IPS DF 6.9 (cell line): Measurements from ENCODE around the gene CEP72.

Experiments
- DNase-seq: peaks from one replicate; pipeline ENCODE4 v3.0.0-alpha.2; 2013; ENCODE audit warnings: low read depth, low spot score
- H3K27ac ChIP-seq: one replicate; pipeline ENCODE4 v1.5.1; 2013; ENCODE audit warnings: low read length, control low read depth
- H3K27me3 ChIP-seq: 2 replicates; pipeline ENCODE4 v1.6.1; 2013; ENCODE audit warnings: mild to moderate bottlenecking, low read length; ENCODE audit not compliant: control insufficient read depth, insufficient read depth
- H3K36me3 ChIP-seq: 2 replicates; pipeline ENCODE4 v1.6.1; 2013; ENCODE audit warnings: low read length; ENCODE audit not compliant: control insufficient read depth, insufficient read depth
- H3K4me1 ChIP-seq: 2 replicates; pipeline ENCODE4 v1.6.1; 2013; ENCODE audit warnings: low read length; ENCODE audit not compliant: control insufficient read depth, insufficient read depth
- H3K4me3 ChIP-seq: 2 replicates; pipeline ENCODE4 v1.5.1; 2013; ENCODE audit warnings: mild to moderate bottlenecking, low read length
- H3K9me3 ChIP-seq: 2 replicates; pipeline ENCODE4 v1.6.1; 2013; ENCODE audit warnings: low read length, inconsistent platforms; ENCODE audit not compliant: control insufficient read depth, insufficient read depth
- WGBS: extraction: QIAGEN DNeasy Blood & Tissue Kit; methylation state at CpG from one replicate; pipeline ENCODE4 v1.1.7; 2013; ENCODE audit warnings: mixed read lengths, missing lambda C conversion rate; ENCODE audit not compliant: insufficient read length, insufficient coverage; 5-methylcytosine and 5-hydroxymethylcytosine counted together

CEP72 gene, protein sequence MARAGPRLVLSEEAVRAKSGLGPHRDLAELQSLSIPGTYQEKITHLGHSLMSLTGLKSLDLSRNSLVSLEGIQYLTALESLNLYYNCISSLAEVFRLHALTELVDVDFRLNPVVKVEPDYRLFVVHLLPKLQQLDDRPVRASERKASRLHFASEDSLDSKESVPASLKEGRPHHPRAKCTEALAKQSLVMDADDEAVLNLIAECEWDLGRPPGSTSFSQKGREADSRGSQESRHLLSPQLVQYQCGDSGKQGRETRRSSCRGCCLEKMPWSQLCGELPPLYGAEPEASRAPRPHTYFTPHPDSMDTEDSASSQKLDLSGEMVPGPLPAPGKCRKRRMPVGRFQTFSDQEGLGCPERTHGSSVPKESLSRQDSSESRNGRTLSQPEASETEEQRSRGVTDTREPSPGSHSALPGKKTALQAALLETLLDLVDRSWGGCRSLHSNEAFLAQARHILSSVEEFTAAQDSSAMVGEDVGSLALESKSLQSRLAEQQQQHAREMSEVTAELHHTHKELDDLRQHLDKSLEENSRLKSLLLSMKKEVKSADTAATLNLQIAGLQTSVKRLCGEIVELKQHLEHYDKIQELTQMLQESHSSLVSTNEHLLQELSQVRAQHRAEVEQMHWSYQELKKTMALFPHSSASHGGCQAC

DNA sequence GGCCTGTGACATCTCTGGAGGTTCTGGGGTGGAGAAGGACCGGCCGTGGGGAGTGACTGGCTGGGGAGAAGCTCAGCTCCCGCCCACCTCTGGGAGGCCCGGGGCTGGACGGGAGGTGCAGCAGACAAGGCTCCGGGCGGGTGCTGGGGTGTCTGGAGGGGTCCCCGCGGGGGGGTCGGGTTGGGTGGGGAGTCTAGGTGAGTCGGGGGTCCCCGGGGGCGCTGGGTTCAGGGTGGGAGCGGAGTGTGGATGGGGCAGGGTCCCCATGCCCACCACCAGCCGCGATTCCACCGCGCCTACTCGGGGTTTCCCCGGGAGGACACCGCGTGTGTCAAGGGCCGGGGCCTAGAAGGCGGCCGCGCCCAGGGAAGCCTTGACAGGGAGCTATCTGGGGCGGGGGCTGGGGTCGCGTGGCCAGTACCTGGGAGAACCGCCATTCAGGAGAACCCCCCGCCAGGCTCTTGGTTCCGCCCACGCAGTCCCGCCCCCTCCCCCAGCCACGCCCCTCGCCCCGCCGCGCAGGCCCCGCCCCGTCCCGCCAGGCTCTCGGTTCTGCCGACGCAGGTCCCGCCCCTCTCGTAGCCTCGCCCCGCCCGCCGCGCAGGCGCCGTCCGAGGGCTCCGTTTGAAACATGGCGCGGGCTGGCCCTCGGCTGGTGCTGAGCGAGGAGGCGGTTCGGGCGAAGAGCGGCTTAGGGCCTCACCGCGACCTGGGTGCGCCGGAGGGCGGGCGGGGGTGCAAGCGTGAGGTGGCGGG, at the start of gene CEP72:
TSS of gene CEP72 (plus strand) at position 610 of the 756 bp plus-strand sequence. CDS start at position 632, 22 bp downstream.
- H3K4me1 ChIP-seq = no peaks in the 10 kb centered on the region
- H3K27ac ChIP-seq = no peak within 1 kb of the TSS
- no CpG with 5 or more reads among the region's 72 CpGs for WGBS

DNA sequence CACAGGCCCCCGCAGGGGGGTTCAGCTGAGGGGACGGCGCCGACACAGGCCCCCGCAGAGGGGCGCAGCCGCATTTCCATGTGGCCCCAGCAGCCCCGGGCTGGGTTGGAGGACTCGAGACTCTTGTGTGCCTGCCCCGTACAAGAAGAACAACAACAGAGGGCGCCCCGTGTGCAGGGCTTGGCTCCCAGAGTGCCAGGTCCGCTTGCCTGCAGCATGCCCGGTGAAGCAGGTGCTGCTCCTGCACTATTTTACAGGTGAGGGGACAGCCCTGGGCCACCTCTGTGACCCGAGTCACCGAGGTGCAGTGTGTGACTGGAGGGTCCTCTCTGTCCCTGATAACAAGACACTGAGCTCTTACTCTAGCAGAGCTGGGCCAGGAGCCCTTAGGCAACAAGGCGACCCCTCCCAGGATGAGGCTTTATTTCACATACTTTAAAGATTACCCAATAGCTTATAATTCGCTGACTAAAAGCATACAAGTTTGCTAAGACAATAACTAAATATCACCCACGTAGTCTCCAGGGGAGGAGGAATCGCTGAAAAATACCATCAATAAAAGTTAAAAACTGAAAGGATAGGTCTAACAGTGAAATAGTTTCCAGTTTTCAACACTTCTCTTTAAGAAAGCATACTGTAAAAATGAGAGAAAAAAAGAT, 46.2 kb upstream of the CEP72 start:
- Histone ChIP-seq H3K4me1 (peaks cover 3% of the 10 kb centered on the region; the same call in 1 of the 2 replicates), H3K27me3 (peaks cover 12% of the 10 kb centered on the region; the same call in 1 of the 2 replicates), H3K27ac (no peak overlapping the region), H3K9me3 (no peaks in the 10 kb centered on the region), H3K36me3 (no peaks in the 10 kb centered on the region), H3K4me3 (peak overlapping the region; percentile 2; the same call in 1 of the 2 replicates)
- DNase-seq = no peak
- WGBS = no CpG with 5 or more reads among the region's 20 CpGs

More for the DNA sequence above, at the start of gene CEP72:
- Histone ChIP-seq H3K9me3 (no peaks in the 10 kb centered on the region), H3K27me3 (no peaks in the 10 kb centered on the region), H3K4me3 (peak within 1 kb of the TSS; percentile 98), H3K36me3 (no peaks in the 10 kb centered on the region)
- peak; percentile 35 for DNase-seq

DNA sequence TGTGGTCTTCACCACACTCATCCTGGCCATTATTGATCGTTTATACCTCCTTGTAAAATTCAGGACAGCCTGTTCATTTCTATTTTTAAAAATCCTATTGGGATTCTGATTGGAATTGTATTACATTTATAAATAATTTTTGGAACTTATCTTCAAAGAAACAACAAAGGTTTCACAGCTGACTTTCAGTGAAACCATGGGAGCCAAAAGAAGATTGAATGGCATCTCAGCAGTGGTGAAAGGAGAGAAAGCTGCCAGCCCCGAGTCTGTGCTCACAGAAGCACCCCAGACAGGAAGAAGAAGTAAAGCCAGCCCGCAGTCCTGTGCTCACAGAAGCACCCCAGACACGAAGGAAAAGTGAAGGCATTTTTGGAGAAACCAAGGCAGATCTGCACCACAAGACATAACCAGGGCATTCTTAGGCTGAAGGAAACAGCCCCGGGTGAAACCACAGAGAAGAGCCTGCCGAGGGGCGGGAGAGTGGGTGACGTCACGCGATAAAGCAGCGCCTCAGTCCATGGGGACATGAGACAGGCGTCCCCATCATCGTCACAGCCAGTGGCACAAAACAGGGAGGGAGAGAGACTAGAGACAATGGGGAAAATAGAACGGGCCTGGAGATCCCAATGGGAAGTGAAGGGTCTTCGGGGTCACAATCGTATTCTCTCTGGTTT, 45.4 kb upstream of the CEP72 start:
- Histone ChIP-seq H3K36me3 (no peaks in the 10 kb centered on the region), H3K4me1 (peaks cover 3% of the 10 kb centered on the region; the same call in 1 of the 2 replicates), H3K9me3 (no peaks in the 10 kb centered on the region), H3K27ac (no peak overlapping the region), H3K4me3 (no peak overlapping the region), H3K27me3 (peaks cover 8% of the 10 kb centered on the region; the same call in 1 of the 2 replicates)
- DNase-seq = no peak
- WGBS = no CpG with 5 or more reads among the region's 16 CpGs

DNA sequence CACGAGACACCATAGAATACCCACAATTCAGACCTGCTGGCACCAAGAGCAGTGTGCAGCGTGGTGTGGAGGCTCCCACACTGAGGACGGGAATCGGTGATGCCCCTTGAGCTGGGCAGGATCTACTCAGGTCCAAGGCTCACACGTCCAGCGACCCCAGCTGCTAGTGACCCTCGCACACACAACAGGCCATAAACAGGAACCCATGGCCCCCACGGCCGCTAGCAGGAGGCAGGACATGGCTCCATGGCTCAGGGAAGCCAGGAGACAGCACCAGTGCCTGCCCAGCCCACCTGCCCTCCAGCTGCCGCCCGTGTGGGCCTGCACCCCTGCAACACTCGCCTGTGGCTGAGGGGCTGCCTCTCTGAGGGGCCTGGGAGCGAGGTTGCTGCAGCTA, 44.5 kb upstream of the CEP72 start:
- peaks cover 8% of the 10 kb centered on the region; the same call in 1 of the 2 replicates for H3K27me3 ChIP-seq
- no peak for DNase-seq
- no peaks in the 10 kb centered on the region for H3K36me3 ChIP-seq
- WGBS = no CpG with 5 or more reads among the region's 13 CpGs
- H3K4me3 ChIP-seq = no peak overlapping the region
- H3K27ac ChIP-seq = no peak overlapping the region
- H3K9me3 ChIP-seq = no peaks in the 10 kb centered on the region
- peaks cover 3% of the 10 kb centered on the region; the same call in 1 of the 2 replicates for H3K4me1 ChIP-seq

DNA sequence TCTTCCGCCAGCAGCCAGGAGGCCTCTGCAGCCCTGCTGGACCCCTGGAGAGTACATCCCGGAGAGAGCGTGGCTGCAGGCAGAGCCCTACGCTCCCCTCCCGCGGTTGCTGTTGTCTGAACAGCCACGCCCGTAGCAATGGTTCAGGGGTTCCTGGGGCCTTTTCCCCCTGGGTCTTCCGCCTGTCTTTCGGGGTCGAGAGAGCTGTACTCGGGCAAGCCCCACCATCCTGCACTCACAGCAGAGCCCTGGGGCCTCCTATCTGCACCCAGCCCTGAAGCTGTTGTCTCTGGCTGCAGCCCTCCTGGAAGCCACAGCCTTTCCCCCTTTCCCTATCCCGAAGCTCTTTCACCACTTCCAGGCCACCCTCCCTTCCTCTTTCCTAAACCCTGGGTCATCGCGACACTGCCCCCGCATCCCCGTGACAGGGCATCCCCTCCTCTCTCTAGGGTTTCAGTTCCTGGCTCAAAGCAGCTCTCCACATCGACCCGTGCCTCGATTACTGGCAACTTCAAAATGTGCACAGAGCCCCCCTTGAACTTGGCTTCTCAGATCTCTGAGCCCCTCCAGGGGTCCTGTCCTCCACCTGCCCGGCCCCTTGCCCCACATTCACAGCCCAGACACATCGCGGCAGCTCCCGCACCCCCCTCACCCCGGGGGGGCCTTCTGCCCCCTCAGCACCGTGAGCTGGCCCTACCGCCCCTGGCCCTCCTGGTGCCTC, 43.9 kb upstream of the CEP72 start:
- Histone ChIP-seq H3K27ac (no peak overlapping the region), H3K4me1 (peaks cover 3% of the 10 kb centered on the region; the same call in 1 of the 2 replicates), H3K27me3 (peaks cover 8% of the 10 kb centered on the region; the same call in 1 of the 2 replicates), H3K9me3 (no peaks in the 10 kb centered on the region), H3K4me3 (no peak overlapping the region), H3K36me3 (no peaks in the 10 kb centered on the region)
- no peak for DNase-seq
- no CpG with 5 or more reads among the region's 27 CpGs for WGBS

DNA sequence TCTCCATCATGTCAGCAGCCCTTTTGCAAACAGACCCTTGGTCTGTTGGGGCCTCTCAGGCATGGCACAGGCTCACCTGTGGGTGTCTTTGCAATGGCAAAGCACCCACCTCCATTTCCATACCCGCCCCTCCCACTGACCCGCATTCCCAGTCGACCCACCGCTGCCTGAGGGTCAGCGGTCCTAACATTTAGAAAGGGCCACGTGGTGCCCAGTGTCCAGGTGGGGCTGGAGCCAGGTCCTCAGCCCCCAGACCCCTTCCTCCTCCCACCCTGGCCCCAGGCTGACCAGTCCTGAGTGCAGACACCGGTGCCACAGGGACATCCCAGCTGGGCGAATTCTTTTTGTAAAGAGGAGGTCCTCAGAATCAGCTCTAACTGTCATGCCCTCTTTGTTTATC, 43.3 kb upstream of the CEP72 start:
- peaks cover 8% of the 10 kb centered on the region; the same call in 1 of the 2 replicates for H3K27me3 ChIP-seq
- DNase-seq = no peak
- WGBS = no CpG with 5 or more reads among the region's 8 CpGs
- no peak overlapping the region for H3K4me3 ChIP-seq
- peaks cover 3% of the 10 kb centered on the region; the same call in 1 of the 2 replicates for H3K4me1 ChIP-seq
- H3K27ac ChIP-seq = no peak overlapping the region
- H3K36me3 ChIP-seq = no peaks in the 10 kb centered on the region
- H3K9me3 ChIP-seq = no peaks in the 10 kb centered on the region

DNA sequence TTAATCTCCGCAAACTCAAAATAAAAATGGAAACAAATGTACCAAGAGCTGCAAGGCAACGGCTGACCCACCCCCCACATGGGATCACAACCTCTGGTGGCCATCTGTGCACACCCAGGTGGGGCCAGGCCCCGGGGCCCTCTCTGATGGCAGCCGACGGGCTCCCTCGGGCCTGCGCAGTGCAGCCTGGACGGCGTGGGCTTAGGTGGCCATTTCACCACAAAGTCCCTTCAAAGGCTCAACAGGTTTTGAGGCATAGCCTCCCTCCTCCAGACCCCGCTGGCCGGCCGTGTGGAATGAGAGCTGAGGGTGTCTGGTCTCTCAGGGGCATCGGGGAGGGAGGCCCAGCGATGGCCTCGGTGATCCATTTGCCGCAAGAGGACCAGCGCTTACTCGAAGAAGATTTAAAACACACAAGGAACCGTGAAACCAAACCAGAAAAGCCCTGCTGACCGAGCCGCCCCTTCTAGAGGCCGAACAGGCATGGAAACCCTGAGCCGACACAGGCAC, 42.7 kb upstream of the CEP72 start:
- Histone ChIP-seq H3K4me1 (peaks cover 3% of the 10 kb centered on the region; the same call in 1 of the 2 replicates), H3K27me3 (peaks cover 8% of the 10 kb centered on the region; the same call in 1 of the 2 replicates)
- no peak for DNase-seq

DNA sequence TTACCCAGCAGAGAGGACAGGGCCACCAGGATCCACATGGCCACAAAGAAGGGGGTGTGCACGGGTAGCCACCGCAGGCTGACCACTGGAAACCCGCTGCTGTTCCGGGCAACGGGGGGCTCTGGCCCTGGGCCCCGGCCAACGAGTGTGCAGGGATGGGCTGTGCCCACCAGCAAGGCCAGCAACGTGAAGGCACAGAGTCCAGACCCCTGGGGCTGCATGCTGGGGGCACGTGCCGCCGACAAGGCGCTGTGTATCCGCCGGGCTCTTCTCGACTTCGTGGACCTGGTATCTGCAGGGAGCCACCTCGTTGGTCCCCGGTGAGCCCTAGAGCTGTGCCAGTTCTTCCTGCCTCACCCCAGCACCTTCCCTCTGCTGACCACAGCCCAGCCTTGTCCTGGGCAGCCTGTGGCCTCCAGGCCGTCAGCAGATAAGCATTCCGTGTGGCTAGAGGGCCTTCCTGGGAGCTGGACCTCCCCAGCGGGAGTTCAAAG, 42.2 kb upstream of the CEP72 start:
- WGBS = no CpG with 5 or more reads among the region's 21 CpGs
- Histone ChIP-seq H3K27me3 (peaks cover 8% of the 10 kb centered on the region; the same call in 1 of the 2 replicates), H3K36me3 (no peaks in the 10 kb centered on the region), H3K4me1 (peaks cover 3% of the 10 kb centered on the region; the same call in 1 of the 2 replicates), H3K27ac (no peak overlapping the region), H3K9me3 (no peaks in the 10 kb centered on the region), H3K4me3 (no peak overlapping the region)
- DNase-seq = no peak

More for the DNA sequence above, 42.7 kb upstream of the CEP72 start:
- H3K27ac ChIP-seq = no peak overlapping the region
- no peaks in the 10 kb centered on the region for H3K9me3 ChIP-seq
- no CpG with 5 or more reads among the region's 23 CpGs for WGBS
- H3K4me3 ChIP-seq = no peak overlapping the region
- H3K36me3 ChIP-seq = no peaks in the 10 kb centered on the region

DNA sequence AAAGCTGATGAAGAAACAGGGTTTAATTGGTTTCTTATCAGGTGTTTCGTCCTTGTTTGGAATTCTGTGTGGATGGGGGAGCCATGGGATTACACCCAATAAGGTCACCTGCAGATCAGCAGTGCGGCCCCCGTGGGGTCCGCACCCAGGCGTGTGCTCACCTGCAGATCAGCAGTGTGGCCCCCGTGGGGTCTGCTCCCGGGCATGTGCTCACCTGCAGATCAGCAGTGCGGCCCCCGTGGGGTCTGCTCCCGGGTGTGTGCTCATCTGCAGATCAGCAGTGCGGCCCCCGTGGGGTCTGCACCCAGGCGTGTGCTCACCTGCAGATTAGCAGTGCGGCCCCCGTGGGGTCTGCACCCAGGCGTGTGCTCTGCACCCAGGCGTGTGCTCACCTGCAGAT, 41.7 kb upstream of the CEP72 start:
- no peak overlapping the region for H3K4me3 ChIP-seq
- H3K36me3 ChIP-seq = no peaks in the 10 kb centered on the region
- H3K27me3 ChIP-seq = peaks cover 8% of the 10 kb centered on the region; the same call in 1 of the 2 replicates
- H3K27ac ChIP-seq = no peak overlapping the region
- no peak for DNase-seq
- H3K4me1 ChIP-seq = peaks cover 3% of the 10 kb centered on the region; the same call in 1 of the 2 replicates
- H3K9me3 ChIP-seq = no peaks in the 10 kb centered on the region
- WGBS = no CpG with 5 or more reads among the region's 17 CpGs
